GM12878 (cell line): ENCODE data around the gene POLR2B. TPM values are rescaled to one million over a fixed set of nuclear protein-coding genes. Genes with fewer than 3 reads are reported as not detected.

Source experiments
- ATAC-seq: fragments of 200-7000 bp; cut with Tn5 transposase; 3 replicates; pipeline ENCODE4 v1.9.1; 2020; ENCODE audit warnings: mild to moderate bottlenecking, moderate library complexity
- BruUV-seq: library from RNA; stranded (reverse); fragments of 400-500 nt; replicated peaks from 2 replicates; lab custom pipeline; 2021; lab: Mats Ljungman, UMichigan
- CTCF ChIA-PET: fragments of 300-600 bp; sonication (Branson Sonifier 250); formaldehyde crosslinking; extraction: SDS; loops from one replicate; lab custom pipeline; 2021; ENCODE audit warnings: inconsistent platforms; lab: Yijun Ruan, JAX
- POLR2A ChIA-PET: fragments of 350-600 bp; formaldehyde crosslinking; extraction: SDS; loops from one replicate; lab custom pipeline; 2021; ENCODE audit warnings: inconsistent platforms; lab: Charles Lee
- RAD21 ChIA-PET: fragments of 300-600 bp; sonication (Branson Sonifier 250); formaldehyde crosslinking; loops from one replicate; lab custom pipeline; 2023; ENCODE audit warnings: antibody characterized with exemption; ENCODE audit not compliant: unreplicated experiment; lab: Charles Lee
- SMC1A ChIA-PET: fragments of 300-600 bp; sonication (Branson Sonifier 250); formaldehyde crosslinking; loops from one replicate; lab custom pipeline; 2023; ENCODE audit not compliant: unreplicated experiment, uncharacterized antibody; lab: Charles Lee
- DNase-seq: peaks from one replicate; pipeline ENCODE4 v3.0.0-alpha.2; 2011; ENCODE audit warnings: low read depth, low spot score
- FAIRE-seq: peaks from 3 replicates; lab custom pipeline; 2011; peaks lifted over from hg19 to GRCh38; lab: Jason Lieb, UNC
- H2AFZ ChIP-seq: 2 replicates; pipeline ENCODE4 v1.6.0; 2011; ENCODE audit warnings: low read depth, low read length, control low read depth; ENCODE audit not compliant: control insufficient read depth
- H3K27ac ChIP-seq: 2 replicates; pipeline ENCODE4 v1.5.1; 2011; ENCODE audit warnings: control low read depth; ENCODE audit not compliant: control insufficient read depth, insufficient read depth
- H3K27me3 ChIP-seq, 2 experiments: replicated peaks in 1 of 2; 2 replicates each; pipeline versions ENCODE4 v1.6.0 to v1.6.1; 2011; ENCODE audit warnings: low read length in 1 of 2; ENCODE audit not compliant: control insufficient read depth in 2 of 2, insufficient read depth in 2 of 2
- H3K36me3 ChIP-seq, 2 experiments: 2 replicates each; pipeline ENCODE4 v1.5.1; 2011; ENCODE audit warnings: low read length in 1 of 2; ENCODE audit not compliant: control insufficient read depth in 2 of 2, insufficient read depth in 2 of 2
- H3K4me1 ChIP-seq: 2 replicates; pipeline ENCODE4 v1.6.1; 2011; ENCODE audit warnings: mild to moderate bottlenecking, low read length, moderate library complexity, mixed read lengths; ENCODE audit not compliant: control insufficient read depth, insufficient read depth
- H3K4me2 ChIP-seq: 2 replicates; pipeline ENCODE4 v1.6.0; 2011; ENCODE audit warnings: control low read depth; ENCODE audit not compliant: control insufficient read depth, insufficient read depth
- H3K4me3 ChIP-seq: fragments of 200-600 bp; sonication (generic); 2 replicates; pipeline ENCODE4 v1.5.1; 2016
- H3K79me2 ChIP-seq: 2 replicates; pipeline ENCODE4 v1.6.0; 2011; ENCODE audit warnings: low read length; ENCODE audit not compliant: control insufficient read depth, insufficient read depth
- H3K9ac ChIP-seq: 2 replicates; pipeline ENCODE4 v1.8.0; 2011; ENCODE audit warnings: low read length, control low read depth, mixed read lengths; ENCODE audit not compliant: control insufficient read depth, insufficient read depth
- H3K9me3 ChIP-seq: replicated peaks from 3 replicates; pipeline ENCODE4 v1.5.1; 2011; ENCODE audit warnings: mild to moderate bottlenecking, low read length; ENCODE audit not compliant: control insufficient read depth, insufficient read depth
- H4K20me1 ChIP-seq: 2 replicates; pipeline ENCODE4 v1.6.0; 2011; ENCODE audit not compliant: control insufficient read depth, insufficient read depth
- BACH1 ChIP-seq: fragments of 450-650 bp; IDR thresholded peaks from 2 replicates; pipeline ENCODE4 v1.6.1; 2017; ENCODE audit warnings: mild to moderate bottlenecking, borderline replicate concordance
- CBFB ChIP-seq: IDR thresholded peaks from 2 replicates; pipeline ENCODE4 v1.6.1; 2016; ENCODE audit warnings: antibody characterized with exemption, low read depth
- CBX5 ChIP-seq: sonication (generic); IDR thresholded peaks from 2 replicates; pipeline ENCODE4 v1.6.1; 2016; ENCODE audit warnings: low read depth, moderate library complexity, mild to moderate bottlenecking, inconsistent platforms
- ESRRA ChIP-seq: IDR thresholded peaks from 2 replicates; pipeline ENCODE4 v1.6.1; 2012; ENCODE audit warnings: mild to moderate bottlenecking, low read length, improper control_type of control experiment
- HDGF ChIP-seq: fragments of 450-650 bp; IDR thresholded peaks from 2 replicates; pipeline ENCODE4 v1.6.1; 2016; ENCODE audit warnings: antibody characterized with exemption
- IRF3 ChIP-seq: fragments of 450-650 bp; IDR thresholded peaks from 2 replicates; pipeline ENCODE4 v1.6.1; 2014; ENCODE audit warnings: mild to moderate bottlenecking
- MXI1 ChIP-seq: fragments of 150-350 bp; IDR thresholded peaks from 2 replicates; pipeline ENCODE4 v1.6.1; 2011; ENCODE audit warnings: low read depth, mild to moderate bottlenecking, inconsistent platforms, low read length, improper control_type of control experiment
- NFIC ChIP-seq: IDR thresholded peaks from 2 replicates; pipeline ENCODE4 v1.6.1; 2012; ENCODE audit warnings: low read depth, mild to moderate bottlenecking, inconsistent platforms, low read length, moderate library complexity
- NR2F1 ChIP-seq: fragments of 450-650 bp; conservative IDR thresholded peaks from 2 replicates; pipeline ENCODE4 v1.6.1; 2017; ENCODE audit warnings: mild to moderate bottlenecking
- PML ChIP-seq: IDR thresholded peaks from 2 replicates; pipeline ENCODE4 v1.6.1; 2012; ENCODE audit warnings: low read length, inconsistent platforms
- RAD21 ChIP-seq: IDR thresholded peaks from 2 replicates; pipeline ENCODE4 v1.6.1; 2011; ENCODE audit warnings: mild to moderate bottlenecking, low read depth, low read length, moderate library complexity; ENCODE audit not compliant: insufficient read depth
- SREBF2 ChIP-seq: IDR thresholded peaks from 2 replicates; pipeline ENCODE4 v1.6.1; 2012; ENCODE audit warnings: mild to moderate bottlenecking, low read length
- ZBTB11 ChIP-seq: fragments of 450-650 bp; formaldehyde crosslinking; IDR thresholded peaks from 2 replicates; pipeline ENCODE4 v1.5.0; 2022; ENCODE audit warnings: mild to moderate bottlenecking, missing genetic modification characterization
- WGBS: methylation state at CpG from one replicate; pipeline ENCODE4 v1.1.6; 2016; ENCODE audit warnings: low lambda C conversion rate; ENCODE audit not compliant: insufficient replicate concordance, insufficient coverage; ENCODE audit errors: missing lambda C conversion rate; 5-methylcytosine and 5-hydroxymethylcytosine counted together
- in situ Hi-C: fragments of 300-500 bp; cut with MboI; formaldehyde crosslinking; loops from 9 replicates; pipeline ENCODE4 v1.14.3; 2018; ENCODE audit warnings: mixed read lengths
- intact Hi-C: fragments of 100-400 bp; cut with micrococcal nuclease; formaldehyde crosslinking; loops from one replicate; pipeline ENCODE4 v1.14.2; 2022; ENCODE audit not compliant: unreplicated experiment
- polyA plus RNA-seq, 11 experiments: library from polyadenylated mRNA; depleted of rRNA in 4 of 11; unstranded in 6 of 11; stranded (reverse) in 5 of 11; fragments of >200 nt; fragmentation: Nextera tagmentation in 4 of 11; fragmentation: Illumina TruSeq in 1 of 11; extraction: Ambion mirVana in 4 of 11; extraction: Trizol in 1 of 11; gene quantifications; 1 replicate in 1 of 11; 2 replicates in 10 of 11; pipeline versions ENCODE4 v1.2.1 to v1.2.3, GENCODE V29; 2011 to 2016; ENCODE audit warnings: inconsistent platforms in 2 of 11, missing spikeins in 2 of 11, low read depth in 1 of 11
- total RNA-seq, 4 experiments: library from RNA; depleted of rRNA in 3 of 4; stranded (reverse); fragments of >200 nt in 3 of 4; fragmentation: Illumina TruSeq in 1 of 4; extraction: Trizol in 1 of 4; gene quantifications; 2 replicates each; pipeline versions ENCODE4 v1.2.1 to v1.2.3, GENCODE V29; 2013 to 2021
- TF ChIP-seq, protein P1 (sequence below): fragments of 450-650 bp; formaldehyde crosslinking; IDR thresholded peaks from 2 replicates; pipeline ENCODE4 v1.4.0; 2020; ENCODE audit warnings: mild to moderate bottlenecking, moderate library complexity
- TF ChIP-seq, protein P2 (sequence below), 3 experiments: IDR thresholded peaks in 2 of 3; conservative IDR thresholded peaks in 1 of 3; 2 replicates each; pipeline ENCODE4 v1.5.1; 2011; ENCODE audit warnings: low read depth in 3 of 3, low read length in 3 of 3, mild to moderate bottlenecking in 3 of 3, control low read depth in 2 of 3, moderate library complexity in 2 of 3, inconsistent platforms in 1 of 3, mixed read lengths in 1 of 3; ENCODE audit not compliant: control insufficient read depth in 2 of 3, insufficient read depth in 1 of 3; ENCODE audit errors: extremely low read depth in 1 of 3

The POLR2B gene
- total and polyA plus RNA-seq, 10 of the 15 experiments (the other 5 are each of a cell fraction or from before 2014, with no cell fraction given) = 46.0 to 183 (median 99.2) TPM

DNA sequence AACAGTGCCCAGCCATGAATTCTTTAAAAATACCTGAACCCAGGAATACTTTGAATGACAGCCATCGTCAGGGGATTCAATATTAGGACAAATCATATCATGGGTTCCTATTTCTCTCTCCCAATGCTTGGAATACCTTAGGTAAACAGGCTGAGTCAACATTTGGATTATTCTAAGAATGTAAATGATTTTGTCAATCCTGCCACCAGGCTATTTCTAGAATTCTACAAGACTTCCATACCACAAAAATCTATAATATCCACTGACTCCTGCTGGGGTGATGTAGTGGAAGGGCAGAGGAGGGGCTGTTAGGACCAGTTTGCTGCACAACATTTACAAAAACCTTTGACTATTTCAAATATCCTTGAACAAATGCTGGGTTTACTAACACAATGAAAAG lies 66.3 kb downstream of the POLR2B start:
- Histone ChIP-seq H3K9ac (no peak overlapping the region), H3K36me3 (no peaks in the 10 kb centered on the region), H2AFZ (no peak overlapping the region), H3K4me3 (no peak overlapping the region), H3K27ac (no peak overlapping the region), H4K20me1 (no peaks in the 10 kb centered on the region), H3K79me2 (no peaks in the 10 kb centered on the region), H3K27me3 (peaks cover 0 to 3% of the 10 kb centered on the region in 2 experiments; a peak in 1 of 4 replicates), H3K9me3 (no peaks in the 10 kb centered on the region), H3K4me1 (no peaks in the 10 kb centered on the region), H3K4me2 (no peak overlapping the region)
- POLR2A ChIA-PET = no interaction called here
- FAIRE-seq (no peak), ATAC-seq (no peak), DNase-seq (no peak)
- 5% methylated on average over 1 of the region's 1 CpG for WGBS
- TF ChIP-seq HDGF (no peak), CBFB (no peak), IRF3 (no peak), CBX5 (no peak), MXI1 (no peak), SREBF2 (no peak), BACH1 (no peak), ZBTB11 (CRISPR knock-in tag) (no peak), PML (no peak), NR2F1 (no peak), RAD21 (no peak), ESRRA (no peak), NFIC (no peak)
- TF ChIP-seq, protein P1, sequence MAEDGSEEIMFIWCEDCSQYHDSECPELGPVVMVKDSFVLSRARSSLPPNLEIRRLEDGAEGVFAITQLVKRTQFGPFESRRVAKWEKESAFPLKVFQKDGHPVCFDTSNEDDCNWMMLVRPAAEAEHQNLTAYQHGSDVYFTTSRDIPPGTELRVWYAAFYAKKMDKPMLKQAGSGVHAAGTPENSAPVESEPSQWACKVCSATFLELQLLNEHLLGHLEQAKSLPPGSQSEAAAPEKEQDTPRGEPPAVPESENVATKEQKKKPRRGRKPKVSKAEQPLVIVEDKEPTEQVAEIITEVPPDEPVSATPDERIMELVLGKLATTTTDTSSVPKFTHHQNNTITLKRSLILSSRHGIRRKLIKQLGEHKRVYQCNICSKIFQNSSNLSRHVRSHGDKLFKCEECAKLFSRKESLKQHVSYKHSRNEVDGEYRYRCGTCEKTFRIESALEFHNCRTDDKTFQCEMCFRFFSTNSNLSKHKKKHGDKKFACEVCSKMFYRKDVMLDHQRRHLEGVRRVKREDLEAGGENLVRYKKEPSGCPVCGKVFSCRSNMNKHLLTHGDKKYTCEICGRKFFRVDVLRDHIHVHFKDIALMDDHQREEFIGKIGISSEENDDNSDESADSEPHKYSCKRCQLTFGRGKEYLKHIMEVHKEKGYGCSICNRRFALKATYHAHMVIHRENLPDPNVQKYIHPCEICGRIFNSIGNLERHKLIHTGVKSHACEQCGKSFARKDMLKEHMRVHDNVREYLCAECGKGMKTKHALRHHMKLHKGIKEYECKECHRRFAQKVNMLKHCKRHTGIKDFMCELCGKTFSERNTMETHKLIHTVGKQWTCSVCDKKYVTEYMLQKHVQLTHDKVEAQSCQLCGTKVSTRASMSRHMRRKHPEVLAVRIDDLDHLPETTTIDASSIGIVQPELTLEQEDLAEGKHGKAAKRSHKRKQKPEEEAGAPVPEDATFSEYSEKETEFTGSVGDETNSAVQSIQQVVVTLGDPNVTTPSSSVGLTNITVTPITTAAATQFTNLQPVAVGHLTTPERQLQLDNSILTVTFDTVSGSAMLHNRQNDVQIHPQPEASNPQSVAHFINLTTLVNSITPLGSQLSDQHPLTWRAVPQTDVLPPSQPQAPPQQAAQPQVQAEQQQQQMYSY (CRISPR knock-in tag) = no peak
- TF ChIP-seq, protein P2, sequence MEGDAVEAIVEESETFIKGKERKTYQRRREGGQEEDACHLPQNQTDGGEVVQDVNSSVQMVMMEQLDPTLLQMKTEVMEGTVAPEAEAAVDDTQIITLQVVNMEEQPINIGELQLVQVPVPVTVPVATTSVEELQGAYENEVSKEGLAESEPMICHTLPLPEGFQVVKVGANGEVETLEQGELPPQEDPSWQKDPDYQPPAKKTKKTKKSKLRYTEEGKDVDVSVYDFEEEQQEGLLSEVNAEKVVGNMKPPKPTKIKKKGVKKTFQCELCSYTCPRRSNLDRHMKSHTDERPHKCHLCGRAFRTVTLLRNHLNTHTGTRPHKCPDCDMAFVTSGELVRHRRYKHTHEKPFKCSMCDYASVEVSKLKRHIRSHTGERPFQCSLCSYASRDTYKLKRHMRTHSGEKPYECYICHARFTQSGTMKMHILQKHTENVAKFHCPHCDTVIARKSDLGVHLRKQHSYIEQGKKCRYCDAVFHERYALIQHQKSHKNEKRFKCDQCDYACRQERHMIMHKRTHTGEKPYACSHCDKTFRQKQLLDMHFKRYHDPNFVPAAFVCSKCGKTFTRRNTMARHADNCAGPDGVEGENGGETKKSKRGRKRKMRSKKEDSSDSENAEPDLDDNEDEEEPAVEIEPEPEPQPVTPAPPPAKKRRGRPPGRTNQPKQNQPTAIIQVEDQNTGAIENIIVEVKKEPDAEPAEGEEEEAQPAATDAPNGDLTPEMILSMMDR (IDR thresholded peaks at IDR 0.05 in 2 of 3, conservative IDR thresholded peaks at IDR 0.05 in 1 of 3; ENCODE audit: control insufficient read depth in 2 of 3, extremely low read depth in 1 of 3, insufficient read depth in 1 of 3, low read depth in 3 of 3, low read length in 3 of 3) = no peak
- SMC1A ChIA-PET = no interaction called here
- RAD21 ChIA-PET = no interaction called here
- in situ Hi-C loops (no loop called here), intact Hi-C loops (no loop called here)
- BruUV-seq = no TSS peak
- CTCF ChIA-PET = no interaction called here
